HL-60/S4 (cell line): ENCODE results near the gene SRI.
"Not testable (repeated sequence)": the region's sequence is repeated elsewhere in the genome, so short reads cannot be mapped to it uniquely, and the experiment has no call there.

Experiments
- in situ Hi-C: fragments of 300-500 bp; cut with MboI; formaldehyde crosslinking; loops from 2 replicates; pipeline ENCODE4 v1.14.3; 2022; ENCODE audit warnings: low sequenced_read_pairs

The SRI gene

GRCh38 chr7:88219781-88220747, at the start of gene SRI:
Gene SRI (minus strand): TSS chr7:88220038. CDS start chr7:88220026, 12 bp downstream.
- in situ Hi-C loops = no loop called here

- in situ Hi-C loops = no loop called here
Measured at GRCh38 chr7:88269586-88269985, 49.7 kb upstream of the SRI start.

- in situ Hi-C loops = no loop called here
Measured at GRCh38 chr7:88268858-88269257, 49.0 kb upstream of the SRI start.

- in situ Hi-C loops = no loop called here
Measured at GRCh38 chr7:88268051-88268450, 48.2 kb upstream of the SRI start.

- in situ Hi-C loops = no loop called here
Measured at GRCh38 chr7:88267421-88267820, 47.6 kb upstream of the SRI start.

GRCh38 chr7:88264987-88265386, 45.1 kb upstream of the SRI start:
- in situ Hi-C loops = not testable (repeated sequence)

GRCh38 chr7:88262562-88262961, 42.7 kb upstream of the SRI start:
- in situ Hi-C loops = no loop called here

- in situ Hi-C loops = no loop called here
Measured at GRCh38 chr7:88260719-88261118, 40.9 kb upstream of the SRI start.

- in situ Hi-C loops = no loop called here
Measured at GRCh38 chr7:88259656-88260380, 40.0 kb upstream of the SRI start.

- in situ Hi-C loops = not testable (repeated sequence)
Measured at GRCh38 chr7:88258296-88258695, 38.5 kb upstream of the SRI start.

GRCh38 chr7:88256906-88257305, 37.1 kb upstream of the SRI start:
- in situ Hi-C loops = no loop called here

- in situ Hi-C loops = no loop called here
Measured at GRCh38 chr7:88254721-88255424, 35.0 kb upstream of the SRI start.

- in situ Hi-C loops = no loop called here
Measured at GRCh38 chr7:88253640-88254039, 33.8 kb upstream of the SRI start.

- in situ Hi-C loops = loop anchor here (10.0 kb wide), 1 partner anchor 111 kb away; no protein-coding TSS in a partner anchor
Measured at GRCh38 chr7:88244258-88244657, 24.4 kb upstream of the SRI start.

GRCh38 chr7:88243345-88243909, 23.6 kb upstream of the SRI start:
- in situ Hi-C loops = loop anchor here (10.0 kb wide), 1 partner anchor 111 kb away; no protein-coding TSS in a partner anchor

GRCh38 chr7:88239852-88240251, 20.0 kb upstream of the SRI start:
- in situ Hi-C loops = loop anchor here (10.0 kb wide), 1 partner anchor 115 kb away; no protein-coding TSS in a partner anchor

GRCh38 chr7:88233828-88234227, 14.0 kb upstream of the SRI start:
- in situ Hi-C loops = no loop called here

- in situ Hi-C loops = no loop called here
Measured at GRCh38 chr7:88230646-88231045, 10.8 kb upstream of the SRI start.

- in situ Hi-C loops = no loop called here
Measured at GRCh38 chr7:88229302-88229995, 9.6 kb upstream of the SRI start.

- in situ Hi-C loops = no loop called here
Measured at GRCh38 chr7:88226886-88227516, 7.2 kb upstream of the SRI start.
